HepG2 (cell line): ENCODE measurements around the gene RBM27. TPM values are rescaled to one million over a fixed set of nuclear protein-coding genes. Genes with fewer than 3 reads are reported as not detected.

Experiments
- ATAC-seq: fragments of 200-7000 bp; cut with Tn5 transposase; 3 replicates; pipeline ENCODE4 v1.9.1; 2020; ENCODE audit warnings: mild to moderate bottlenecking, moderate library complexity
- BruUV-seq: library from RNA; stranded (reverse); fragments of 400-500 nt; replicated peaks from 2 replicates; lab custom pipeline; 2021; lab: Mats Ljungman, UMichigan
- CTCF ChIA-PET: fragments of 300-600 bp; formaldehyde crosslinking; extraction: SDS; loops from one replicate; lab custom pipeline; 2021; ENCODE audit warnings: low total read pairs, inconsistent platforms, low intra/inter-chr PET ratio; lab: Yijun Ruan, JAX
- POLR2A ChIA-PET: fragments of 350-600 bp; sonication (Branson Sonifier 250); formaldehyde crosslinking; loops from one replicate; lab custom pipeline; 2020; ENCODE audit warnings: antibody characterized with exemption, inconsistent platforms; lab: Yijun Ruan, JAX
- DNase-seq: peaks from one replicate; pipeline ENCODE4 v3.0.0-alpha.2; 2015; ENCODE audit warnings: low spot score
- FAIRE-seq: peaks from 3 replicates; lab custom pipeline; 2011; peaks lifted over from hg19 to GRCh38; lab: Jason Lieb, UNC
- H2AFZ ChIP-seq: one replicate; pipeline ENCODE4 v1.6.1; 2011; ENCODE audit warnings: low read length, inconsistent platforms
- H3K27ac ChIP-seq: fragments of 300-600 bp; 3 replicates; pipeline ENCODE4 v1.8.0; 2011; ENCODE audit warnings: mixed run types, mild to moderate bottlenecking, mixed read lengths, low read length, inconsistent platforms; ENCODE audit not compliant: insufficient read depth; ENCODE audit errors: extremely low read length
- H3K27me3 ChIP-seq, 2 experiments: fragments of 200-600 bp in 1 of 2; 2 replicates in 1 of 2; 3 replicates in 1 of 2; pipeline versions ENCODE4 v1.6.0 to v1.8.0; 2011; ENCODE audit warnings: low read length in 2 of 2, mild to moderate bottlenecking in 2 of 2, moderate library complexity in 2 of 2, inconsistent platforms in 1 of 2; ENCODE audit not compliant: insufficient read depth in 2 of 2, control insufficient read depth in 1 of 2
- H3K36me3 ChIP-seq, 2 experiments: fragments of 200-600 bp in 1 of 2; replicated peaks in 1 of 2; 2 replicates in 1 of 2; 3 replicates in 1 of 2; pipeline versions ENCODE4 v1.5.1 to v1.8.0; 2011; ENCODE audit warnings: low read length in 2 of 2, inconsistent platforms in 1 of 2; ENCODE audit not compliant: insufficient read depth in 2 of 2, control insufficient read depth in 1 of 2
- H3K4me1 ChIP-seq: 2 replicates; pipeline ENCODE4 v1.5.1; 2012; ENCODE audit warnings: low read length, inconsistent platforms; ENCODE audit not compliant: insufficient read depth
- H3K4me2 ChIP-seq: 2 replicates; pipeline ENCODE4 v1.6.0; 2011; ENCODE audit warnings: low read depth, low read length, inconsistent platforms
- H3K4me3 ChIP-seq, 3 experiments: fragments of 200-600 bp in 1 of 3; sonication (generic), shearing (Covaris generic) in 1 of 3; replicated peaks in 1 of 3; 2 replicates each; pipeline ENCODE4 v1.5.1; 2011 to 2016; ENCODE audit warnings: low read length in 3 of 3, inconsistent platforms in 2 of 3, low read depth in 2 of 3, mild to moderate bottlenecking in 2 of 3, control low read depth in 1 of 3, mixed read lengths in 1 of 3; ENCODE audit not compliant: insufficient read depth in 1 of 3
- H3K79me2 ChIP-seq: one replicate; pipeline ENCODE4 v1.6.1; 2011; ENCODE audit warnings: low read length, inconsistent platforms; ENCODE audit not compliant: insufficient read depth
- H3K9ac ChIP-seq: 2 replicates; pipeline ENCODE4 v1.6.0; 2011; ENCODE audit warnings: mild to moderate bottlenecking, low read depth, low read length, inconsistent platforms; ENCODE audit not compliant: insufficient read depth
- H3K9me3 ChIP-seq: 2 replicates; pipeline ENCODE4 v1.5.1; 2012; ENCODE audit warnings: mild to moderate bottlenecking, low read length
- H4K20me1 ChIP-seq: 2 replicates; pipeline ENCODE4 v1.6.0; 2011; ENCODE audit warnings: inconsistent platforms, mild to moderate bottlenecking, low read length, moderate library complexity; ENCODE audit not compliant: insufficient read depth
- ATF4 ChIP-seq, 2 experiments: fragments of 450-650 bp in 1 of 2; sonication (generic) in 1 of 2; formaldehyde crosslinking; IDR thresholded peaks; 2 replicates each; pipeline versions ENCODE4 v1.5.0 to v1.8.0; 2020 to 2022; ENCODE audit warnings: mild to moderate bottlenecking in 1 of 2, missing genetic modification reagents in 1 of 2
- ATF7 ChIP-seq, 2 experiments: fragments of 450-650 bp in 1 of 2; sonication (generic) in 1 of 2; formaldehyde crosslinking in 1 of 2; IDR thresholded peaks; 2 replicates each; pipeline versions ENCODE4 v1.4.0 to v1.6.1; 2016 to 2020; ENCODE audit warnings: antibody characterized with exemption in 1 of 2, mild to moderate bottlenecking in 1 of 2, missing genetic modification reagents in 1 of 2
- MAFF ChIP-seq: IDR thresholded peaks from 2 replicates; pipeline ENCODE4 v1.6.1; 2011; ENCODE audit warnings: low read depth, low read length, improper control_type of control experiment
- MAFK ChIP-seq, 2 experiments: IDR thresholded peaks in 1 of 2; conservative IDR thresholded peaks in 1 of 2; 2 replicates each; pipeline ENCODE4 v1.6.1; 2011; ENCODE audit warnings: improper control_type of control experiment in 2 of 2, low read length in 2 of 2
- SNAPC2 ChIP-seq: sonication (generic); formaldehyde crosslinking; IDR thresholded peaks from 2 replicates; pipeline ENCODE4 v1.8.1; 2022; ENCODE audit warnings: mild to moderate bottlenecking, missing genetic modification reagents
- WIZ ChIP-seq: sonication (generic); formaldehyde crosslinking; IDR thresholded peaks from 2 replicates; pipeline ENCODE4 v1.5.1; 2020; ENCODE audit warnings: mild to moderate bottlenecking, missing genetic modification reagents
- ZNF616 ChIP-seq: sonication (generic); formaldehyde crosslinking; IDR thresholded peaks from 2 replicates; pipeline ENCODE4 v1.5.0; 2020; ENCODE audit warnings: low read depth, mild to moderate bottlenecking, missing genetic modification reagents
- WGBS: methylation state at CpG from one replicate; pipeline ENCODE4 v1.1.6; 2017; ENCODE audit warnings: low lambda C conversion rate; 5-methylcytosine and 5-hydroxymethylcytosine counted together
- in situ Hi-C: cut with HindIII; loops from 2 replicates; pipeline ENCODE4 v1.10.0; 2017; ENCODE audit warnings: low pct_unique_long_range_greater_than_20kb; ENCODE audit not compliant: extremely low pct_ligation_motif_present
- intact Hi-C: fragments of 100-400 bp; cut with micrococcal nuclease; formaldehyde crosslinking; loops from one replicate; pipeline ENCODE4 v1.10.0; 2022; ENCODE audit not compliant: unreplicated experiment
- polyA plus RNA-seq, 8 experiments: library from polyadenylated mRNA; depleted of rRNA in 3 of 8; stranded (reverse) in 7 of 8; unstranded in 1 of 8; fragments of >200 nt; fragmentation: Illumina TruSeq in 4 of 8; extraction: Trizol in 4 of 8; gene quantifications; 2 replicates each; pipeline versions ENCODE4 v1.2.1 to v1.2.3, GENCODE V29; 2011 to 2016; ENCODE audit warnings: low read depth in 4 of 8, missing spikeins in 1 of 8, mixed read lengths in 1 of 8; ENCODE audit not compliant: insufficient read depth in 1 of 8
- total RNA-seq, 5 experiments: library from RNA; depleted of rRNA; stranded (reverse); fragments of >200 nt; fragmentation: Illumina TruSeq; extraction: Trizol; gene quantifications; 2 replicates each; pipeline ENCODE4 v1.2.3, GENCODE V29; 2016; ENCODE audit warnings: low read depth in 1 of 5

Gene RBM27
- total and polyA plus RNA-seq, 2 of the 13 experiments (the other 11 are each of a cell fraction or from before 2014, with no cell fraction given): 12.9 to 23.4 TPM

GRCh38 chr5:146158255-146158654, 45.1 kb upstream of the RBM27 start:
- H2AFZ ChIP-seq: no peak overlapping the region
- 0 out of 4 replicates have a peak, but pooled peaks of 1 of the 2 experiments have one; percentile 36 for TF ChIP-seq ATF4 (CRISPR knock-in tag; IDR thresholded peaks at IDR 0.05)
- no peak for TF ChIP-seq SNAPC2 (CRISPR knock-in tag)
- TF ChIP-seq ATF7 (IDR thresholded peaks at IDR 0.05): peak; percentile 75
- TF ChIP-seq ATF7 (CRISPR knock-in tag; IDR thresholded peaks at IDR 0.05): no peak
- TF ChIP-seq, all 625 proteins: peak for 2
- POLR2A ChIA-PET: no interaction called here
- Histone ChIP-seq H3K36me3 (peaks cover 14 to 74% of the 10 kb centered on the region in 2 experiments), H3K4me1 (no peaks in the 10 kb centered on the region), H3K27me3 (no peaks in the 10 kb centered on the region), H4K20me1 (no peaks in the 10 kb centered on the region), H3K27ac (no peak overlapping the region), H3K4me3 (no peak overlapping the region), H3K9ac (no peak overlapping the region), H3K79me2 (no peaks in the 10 kb centered on the region), H3K9me3 (no peaks in the 10 kb centered on the region), H3K4me2 (no peak overlapping the region)
- FAIRE-seq: no peak
- no TSS peak for BruUV-seq
- no peak for ATAC-seq
- DNase-seq: no peak
- CTCF ChIA-PET: no interaction called here
- in situ Hi-C loops: no loop called here
- intact Hi-C loops: no loop called here

- Histone ChIP-seq H3K36me3 (peaks cover 17 to 67% of the 10 kb centered on the region in 2 experiments), H3K9ac (no peak overlapping the region), H3K4me1 (peaks cover 7% of the 10 kb centered on the region), H3K4me2 (no peak overlapping the region), H3K27ac (no peak overlapping the region), H3K9me3 (no peaks in the 10 kb centered on the region), H3K27me3 (no peaks in the 10 kb centered on the region), H3K79me2 (no peaks in the 10 kb centered on the region), H2AFZ (no peak overlapping the region), H3K4me3 (no peak overlapping the region), H4K20me1 (no peaks in the 10 kb centered on the region)
- FAIRE-seq (no peak), ATAC-seq (no peak), DNase-seq (no peak)
- POLR2A ChIA-PET: no interaction called here
- WGBS: 93% methylated on average over 2 of the region's 2 CpGs
- TF ChIP-seq ZNF616 (CRISPR knock-in tag) (no peak), MAFK (conservative IDR thresholded peaks at IDR 0.05 in 1 of 2, IDR thresholded peaks at IDR 0.05 in 1 of 2; ENCODE audit: low read length in 2 of 2) (peak; percentile 51 to 84; a peak in 3 of 4 replicates), MAFF (peak; percentile 67), WIZ (CRISPR knock-in tag) (no peak)
- CTCF ChIA-PET: no interaction called here
- BruUV-seq: no TSS peak
- intact Hi-C loops (no loop called here), in situ Hi-C loops (no loop called here)
Observed at GRCh38 chr5:146164382-146164781, 39.0 kb upstream of the RBM27 start.
